ENCODE data around the gene ZBTB44. TPM values are rescaled to one million over a fixed set of nuclear protein-coding genes. Genes with fewer than 3 reads are reported as not detected.
"Not testable (repeated sequence)": the region's sequence is repeated elsewhere in the genome, so short reads cannot be mapped to it uniquely, and the experiment has no call there.

ZBTB44 gene
- total RNA-seq, 1 experiment from 2014 or later: 21.1 TPM

- no peak for DNase-seq (ENCODE audit: extremely low read depth, low read depth)
Observed at GRCh38 chr11:130313383-130314183, 1.1 kb downstream of the ZBTB44 start.

GRCh38 chr11:130312046-130312445, 2.7 kb downstream of the ZBTB44 start:
- no peak for DNase-seq (ENCODE audit: extremely low read depth, low read depth)

- no peak for DNase-seq (ENCODE audit: extremely low read depth, low read depth)
Observed at GRCh38 chr11:130310622-130311021, 4.1 kb downstream of the ZBTB44 start.

- no peak for DNase-seq (ENCODE audit: extremely low read depth, low read depth)
Observed at GRCh38 chr11:130308886-130309285, 5.8 kb downstream of the ZBTB44 start.

DNA sequence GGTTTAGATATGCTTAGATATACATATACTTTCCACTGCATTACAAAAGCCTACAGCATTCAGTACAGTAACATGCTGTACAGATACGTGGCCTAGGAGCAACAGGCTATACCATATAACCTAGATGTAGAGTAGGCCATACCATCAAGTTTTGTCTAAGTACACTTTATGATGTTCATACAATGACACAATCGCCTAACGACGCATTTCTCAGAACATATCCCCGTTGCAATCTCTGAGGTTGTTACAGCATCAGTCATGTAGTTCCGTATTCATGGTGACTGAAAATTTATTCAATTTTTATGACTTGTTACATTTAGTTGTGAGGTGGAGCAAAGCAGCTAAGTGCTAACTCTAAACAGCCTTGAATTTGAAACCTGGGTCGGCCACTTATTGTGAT, 6.7 kb downstream of the ZBTB44 start:
- no peak for DNase-seq (ENCODE audit: extremely low read depth, low read depth)

- DNase-seq (ENCODE audit: extremely low read depth, low read depth): no peak
Observed at GRCh38 chr11:130304651-130305050, 10.1 kb downstream of the ZBTB44 start.

DNA sequence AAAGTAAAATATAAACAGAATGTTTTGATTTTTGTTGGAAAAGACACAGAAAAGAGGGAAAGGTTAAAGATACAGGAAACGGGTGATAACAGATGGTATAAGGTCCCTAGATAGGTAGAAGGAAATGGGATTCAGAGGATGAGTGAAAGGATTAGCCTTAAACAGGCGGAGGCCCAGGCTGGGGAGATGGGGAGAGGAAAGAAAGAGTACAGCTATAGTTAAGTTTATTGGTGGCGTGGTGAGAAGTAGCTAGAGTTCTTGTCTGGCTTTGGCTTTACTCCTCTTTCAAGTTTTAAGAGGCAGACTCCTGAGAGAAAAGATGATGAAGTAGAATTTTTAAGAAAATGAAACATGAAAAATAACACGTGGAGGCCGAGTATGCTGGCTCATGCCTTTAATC, 13.7 kb downstream of the ZBTB44 start:
- DNase-seq (ENCODE audit: extremely low read depth, low read depth): no peak

DNA sequence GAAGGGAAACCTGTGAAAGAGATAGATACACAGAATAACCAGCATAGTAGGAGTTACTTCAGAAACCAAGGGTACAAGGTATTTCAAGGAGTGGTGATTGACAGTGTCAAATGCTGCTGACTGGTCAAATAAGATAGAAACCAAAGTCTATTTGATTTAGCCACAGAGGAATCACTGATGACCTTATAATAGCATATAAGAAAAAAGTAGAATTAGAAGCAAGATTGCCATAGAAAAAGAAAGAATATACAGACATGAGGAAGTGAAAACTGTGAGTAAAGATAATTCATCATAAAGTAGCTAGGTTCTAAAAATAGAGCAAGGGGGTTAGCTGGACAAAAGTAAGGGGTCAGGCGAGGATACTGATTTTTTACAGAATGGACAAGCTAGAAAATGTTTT, 14.2 kb downstream of the ZBTB44 start:
- no peak for DNase-seq (ENCODE audit: extremely low read depth, low read depth)

- DNase-seq (ENCODE audit: extremely low read depth, low read depth): no peak
Observed at GRCh38 chr11:130299978-130300377, 14.7 kb downstream of the ZBTB44 start.

DNA sequence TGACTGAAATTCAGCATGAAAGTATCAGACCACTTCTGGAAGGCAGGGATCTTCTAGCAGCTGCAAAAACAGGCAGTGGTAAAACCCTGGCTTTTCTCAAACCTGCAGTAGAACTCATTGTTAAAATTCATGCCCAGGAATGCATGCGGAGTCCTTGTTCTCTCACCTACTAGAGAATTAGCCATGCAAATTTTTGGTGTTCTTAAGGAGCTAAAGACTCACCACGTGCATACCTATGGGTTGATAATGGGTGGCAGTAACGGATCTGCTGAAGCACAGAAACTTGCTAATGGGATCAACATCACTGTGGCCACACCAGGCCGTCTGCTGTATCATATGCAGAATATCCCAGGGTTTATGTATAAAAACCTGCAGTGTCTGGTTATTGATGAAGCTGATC, 19.1 kb downstream of the ZBTB44 start:
- DNase-seq (ENCODE audit: extremely low read depth, low read depth): no peak

DNA sequence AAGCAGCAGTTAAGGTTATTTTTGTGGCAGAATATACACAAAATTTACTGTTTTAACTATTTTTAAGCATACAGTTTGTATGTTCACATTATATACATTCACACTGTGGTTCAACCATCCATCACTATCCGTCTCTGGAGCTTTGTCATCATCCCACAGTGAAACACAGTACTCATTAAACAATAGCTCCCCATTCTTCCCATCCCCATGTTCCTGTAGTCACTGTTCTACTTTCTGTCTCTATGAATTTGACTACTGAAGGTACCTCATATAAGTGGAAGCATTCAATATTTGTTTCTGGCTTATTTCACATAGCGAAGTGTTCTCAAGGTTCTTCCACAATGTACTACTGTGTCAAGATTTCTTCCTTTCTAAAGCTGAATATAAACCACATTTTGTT, 32.6 kb downstream of the ZBTB44 start:
- DNase-seq (ENCODE audit: extremely low read depth, low read depth): no peak

DNA sequence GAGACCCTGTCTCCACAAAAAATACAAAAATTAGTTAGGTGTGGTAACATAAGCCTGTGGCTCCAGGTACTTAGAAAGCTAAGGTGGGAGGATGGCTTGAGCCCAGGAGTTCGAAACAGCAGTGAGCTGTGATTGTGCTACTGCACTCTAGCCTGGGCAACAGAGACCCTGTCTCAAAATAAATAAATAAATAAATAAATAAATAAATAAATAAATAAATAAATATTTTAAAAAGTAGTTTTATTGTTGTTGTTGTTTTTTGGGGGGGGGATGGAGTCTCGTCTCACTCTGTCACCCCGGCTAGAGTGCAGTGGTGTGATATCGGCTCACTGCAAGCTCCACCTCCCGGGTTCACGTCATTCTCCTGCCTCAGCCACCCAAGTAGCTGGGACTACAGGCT, 33.4 kb downstream of the ZBTB44 start:
- not testable (repeated sequence) for DNase-seq (ENCODE audit: extremely low read depth, low read depth)

GRCh38 chr11:130279989-130280388, 34.7 kb downstream of the ZBTB44 start:
- DNase-seq (ENCODE audit: extremely low read depth, low read depth): no peak

GRCh38 chr11:130278745-130279144, 36.0 kb downstream of the ZBTB44 start:
- DNase-seq (ENCODE audit: extremely low read depth, low read depth): no peak

- DNase-seq (ENCODE audit: extremely low read depth, low read depth): no peak
Observed at GRCh38 chr11:130278151-130278550, 36.6 kb downstream of the ZBTB44 start.

- DNase-seq (ENCODE audit: extremely low read depth, low read depth): no peak
Observed at GRCh38 chr11:130272336-130272735, 42.4 kb downstream of the ZBTB44 start.

DNA sequence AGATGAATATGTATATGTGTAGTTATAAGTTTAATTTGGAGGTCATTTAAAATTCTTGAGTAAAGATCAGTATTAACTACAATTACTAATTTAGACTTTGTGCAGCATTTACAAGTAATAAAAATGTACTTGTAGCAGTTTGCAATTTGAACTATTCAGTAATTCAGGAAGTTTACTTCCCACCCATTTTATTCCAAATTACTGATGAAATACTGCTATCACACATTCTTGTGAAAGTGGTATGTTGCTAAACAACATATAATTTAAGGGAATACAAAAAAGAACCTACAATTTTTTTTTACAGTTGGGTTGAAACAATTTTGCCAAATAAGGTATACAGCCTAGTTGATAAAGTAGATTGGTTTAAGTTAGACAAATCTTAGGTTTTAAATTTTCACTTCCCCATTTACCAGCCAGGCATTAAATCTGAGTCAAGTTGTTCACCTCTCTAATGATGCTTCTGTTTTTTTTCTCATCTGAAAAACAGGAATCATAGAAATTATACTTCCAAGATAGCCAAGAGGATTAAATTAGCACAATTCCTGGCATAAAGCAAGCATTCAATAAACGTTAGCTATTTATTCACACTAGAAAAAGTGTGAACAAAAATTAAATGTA, 45.3 kb downstream of the ZBTB44 start:
- no peak for DNase-seq (ENCODE audit: extremely low read depth, low read depth)

- no peak for DNase-seq (ENCODE audit: extremely low read depth, low read depth)
Observed at GRCh38 chr11:130263351-130263750, 51.4 kb downstream of the ZBTB44 start.

DNA sequence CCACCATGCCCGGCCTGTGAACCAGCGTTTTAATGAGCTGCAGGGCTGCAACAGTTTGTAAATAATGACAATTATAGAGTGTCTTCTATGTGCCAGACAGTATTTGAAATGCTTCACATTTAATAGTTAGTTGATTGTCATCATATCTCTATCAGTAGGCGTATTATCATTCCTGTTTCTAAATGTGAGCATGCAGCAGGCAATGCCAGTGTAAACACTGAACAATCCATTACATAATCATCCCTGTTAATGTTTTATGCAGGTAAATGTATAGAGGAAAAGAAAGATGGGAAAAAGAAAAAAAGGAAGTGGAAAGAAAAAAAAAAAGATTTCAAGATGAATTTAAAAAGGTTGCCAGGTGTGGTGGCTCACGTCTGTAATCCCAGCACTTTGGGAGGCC, 52.3 kb downstream of the ZBTB44 start:
- no peak for DNase-seq (ENCODE audit: extremely low read depth, low read depth)

DNA sequence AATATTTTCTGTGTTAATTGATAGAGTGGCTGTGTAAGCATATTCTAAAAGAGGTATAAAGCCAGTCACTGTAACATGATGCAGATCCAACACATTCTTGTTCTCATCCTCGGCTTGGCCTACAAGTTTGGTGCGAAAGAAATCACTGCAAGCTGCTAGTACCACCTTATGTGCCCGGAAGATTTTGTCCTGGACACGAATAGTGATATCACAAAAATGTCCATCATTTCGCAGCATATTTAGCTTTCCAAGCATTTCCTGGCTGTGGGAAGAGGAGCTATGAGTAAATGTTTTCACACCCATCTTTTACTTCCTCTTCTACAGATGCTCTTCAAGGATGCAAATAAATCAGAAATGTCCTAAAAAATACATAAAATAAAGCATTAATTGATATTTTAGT, 53.1 kb downstream of the ZBTB44 start:
- DNase-seq (ENCODE audit: extremely low read depth, low read depth): no peak

GRCh38 chr11:130260742-130261141, 54.0 kb downstream of the ZBTB44 start:
- DNase-seq (ENCODE audit: extremely low read depth, low read depth): no peak

DNA sequence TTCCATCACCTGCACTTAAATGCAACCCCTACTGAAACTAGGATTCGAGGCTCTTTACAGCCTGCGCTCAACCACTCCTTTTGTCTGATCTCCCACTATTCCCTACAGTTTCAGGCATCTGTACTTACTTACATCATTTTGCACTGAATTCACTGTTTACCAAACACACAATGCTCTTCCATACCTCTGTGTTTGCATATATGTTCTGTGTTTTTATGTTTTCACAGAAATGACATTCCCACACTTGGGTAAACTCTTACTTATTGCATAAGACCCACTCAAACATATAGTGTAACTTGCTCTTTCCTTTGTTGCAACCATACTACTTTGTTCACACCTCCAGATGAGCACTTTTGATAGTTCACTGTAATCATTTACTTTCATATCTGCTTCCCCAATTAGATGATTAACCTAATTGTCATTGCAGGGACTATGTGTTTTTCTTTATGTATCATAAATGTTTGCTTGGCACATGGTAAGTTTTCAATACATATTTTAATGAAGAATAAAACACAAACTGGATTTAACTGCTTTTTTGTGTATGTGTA, 54.6 kb downstream of the ZBTB44 start:
- no peak for DNase-seq (ENCODE audit: extremely low read depth, low read depth)
